Lower leg skin (tissue), 4 donors: ENCODE measurements around the gene ORAI3. TPM values are rescaled to one million over a fixed set of nuclear protein-coding genes. Genes with fewer than 3 reads are reported as not detected.

Experiments used
- DNase-seq, 2 donors: peaks; one replicate each; pipeline ENCODE4 v3.0.0-alpha.2; 2019; ENCODE audit warnings: low spot score in 2 of 2
- H3K4me3 ChIP-seq: fragments of 200-600 bp; sonication (generic); 2 replicates; pipeline ENCODE4 v1.5.1; 2017; ENCODE audit warnings: mild to moderate bottlenecking, low read depth; ENCODE audit not compliant: poor library complexity, severe bottlenecking
- POLR2A ChIP-seq, 2 donors: fragments of 450-650 bp; IDR thresholded peaks; one replicate each; pipeline ENCODE4 v1.6.1; 2016 to 2017; ENCODE audit warnings: antibody characterized with exemption in 2 of 2, mild to moderate bottlenecking in 1 of 2, moderate library complexity in 1 of 2
- WGBS, 2 donors: methylation state at CpG; one replicate each; pipeline ENCODE4 v1.1.5; 2018; 5-methylcytosine and 5-hydroxymethylcytosine counted together
- intact Hi-C: fragments of 100-400 bp; cut with DNase I; formaldehyde crosslinking; loops from one replicate; pipeline ENCODE4 v1.15.0; 2023; ENCODE audit warnings: low total_unique reads
- total RNA-seq, 4 donors: library from RNA; depleted of rRNA; stranded (reverse); fragments of >200 nt; gene quantifications; one replicate each; pipeline ENCODE4 v1.1.0, GENCODE V29; 2016
- TF ChIP-seq, protein P1 (sequence below), 3 donors: fragments of 450-650 bp; IDR thresholded peaks; one replicate each; pipeline ENCODE4 v1.5.1; 2016; ENCODE audit warnings: antibody characterized with exemption in 3 of 3, mild to moderate bottlenecking in 3 of 3, moderate library complexity in 2 of 3

ORAI3 gene
- total RNA-seq, 4 donors from 2014 or later = 22.9 to 37.7 (median 34.6) TPM

DNA sequence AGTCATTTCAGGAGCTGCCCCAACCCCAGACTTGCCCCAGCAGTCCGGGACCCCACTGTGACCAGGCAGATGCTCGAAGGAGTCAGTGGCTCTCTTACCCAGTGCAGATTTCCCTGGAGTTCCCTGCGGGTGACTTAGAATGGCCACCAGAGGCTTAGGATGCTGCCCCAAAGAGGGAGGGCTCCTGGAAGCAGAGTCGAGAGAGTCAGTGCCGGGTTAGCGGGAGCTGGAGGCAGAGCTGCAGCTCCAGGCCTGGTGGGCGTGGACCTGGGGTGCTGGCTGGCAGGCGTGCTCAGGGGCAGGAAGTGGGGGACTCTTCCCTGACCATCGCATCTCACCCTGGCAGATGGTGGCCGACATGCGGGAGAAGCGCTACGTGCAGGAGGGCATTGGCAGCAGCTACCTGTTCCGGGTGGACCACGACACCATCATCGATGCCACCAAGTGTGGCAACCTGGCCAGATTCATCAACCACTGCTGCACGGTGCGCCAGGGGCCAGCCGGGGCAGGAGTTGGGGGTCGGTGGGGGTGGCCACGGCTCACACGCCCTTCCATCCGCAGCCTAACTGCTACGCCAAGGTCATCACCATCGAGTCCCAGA lies 34.5 kb downstream of the ORAI3 start:
- intact Hi-C loops = loop anchor here (5.0 to 10.0 kb wide), 3 partner anchors 161 to 889 kb away; partner anchors contain the start of genes ZNF267 and ZNF843
- TF ChIP-seq, protein P1, sequence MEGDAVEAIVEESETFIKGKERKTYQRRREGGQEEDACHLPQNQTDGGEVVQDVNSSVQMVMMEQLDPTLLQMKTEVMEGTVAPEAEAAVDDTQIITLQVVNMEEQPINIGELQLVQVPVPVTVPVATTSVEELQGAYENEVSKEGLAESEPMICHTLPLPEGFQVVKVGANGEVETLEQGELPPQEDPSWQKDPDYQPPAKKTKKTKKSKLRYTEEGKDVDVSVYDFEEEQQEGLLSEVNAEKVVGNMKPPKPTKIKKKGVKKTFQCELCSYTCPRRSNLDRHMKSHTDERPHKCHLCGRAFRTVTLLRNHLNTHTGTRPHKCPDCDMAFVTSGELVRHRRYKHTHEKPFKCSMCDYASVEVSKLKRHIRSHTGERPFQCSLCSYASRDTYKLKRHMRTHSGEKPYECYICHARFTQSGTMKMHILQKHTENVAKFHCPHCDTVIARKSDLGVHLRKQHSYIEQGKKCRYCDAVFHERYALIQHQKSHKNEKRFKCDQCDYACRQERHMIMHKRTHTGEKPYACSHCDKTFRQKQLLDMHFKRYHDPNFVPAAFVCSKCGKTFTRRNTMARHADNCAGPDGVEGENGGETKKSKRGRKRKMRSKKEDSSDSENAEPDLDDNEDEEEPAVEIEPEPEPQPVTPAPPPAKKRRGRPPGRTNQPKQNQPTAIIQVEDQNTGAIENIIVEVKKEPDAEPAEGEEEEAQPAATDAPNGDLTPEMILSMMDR (IDR thresholded peaks at IDR 0.05) = no peak
- no peak for TF ChIP-seq POLR2A (IDR thresholded peaks at IDR 0.05)
- DNase-seq = no peak
- H3K4me3 ChIP-seq = no peak overlapping the region
- 78 to 81% methylated on average over 24 to 25 of the region's 25 CpGs for WGBS, 2 donors

DNA sequence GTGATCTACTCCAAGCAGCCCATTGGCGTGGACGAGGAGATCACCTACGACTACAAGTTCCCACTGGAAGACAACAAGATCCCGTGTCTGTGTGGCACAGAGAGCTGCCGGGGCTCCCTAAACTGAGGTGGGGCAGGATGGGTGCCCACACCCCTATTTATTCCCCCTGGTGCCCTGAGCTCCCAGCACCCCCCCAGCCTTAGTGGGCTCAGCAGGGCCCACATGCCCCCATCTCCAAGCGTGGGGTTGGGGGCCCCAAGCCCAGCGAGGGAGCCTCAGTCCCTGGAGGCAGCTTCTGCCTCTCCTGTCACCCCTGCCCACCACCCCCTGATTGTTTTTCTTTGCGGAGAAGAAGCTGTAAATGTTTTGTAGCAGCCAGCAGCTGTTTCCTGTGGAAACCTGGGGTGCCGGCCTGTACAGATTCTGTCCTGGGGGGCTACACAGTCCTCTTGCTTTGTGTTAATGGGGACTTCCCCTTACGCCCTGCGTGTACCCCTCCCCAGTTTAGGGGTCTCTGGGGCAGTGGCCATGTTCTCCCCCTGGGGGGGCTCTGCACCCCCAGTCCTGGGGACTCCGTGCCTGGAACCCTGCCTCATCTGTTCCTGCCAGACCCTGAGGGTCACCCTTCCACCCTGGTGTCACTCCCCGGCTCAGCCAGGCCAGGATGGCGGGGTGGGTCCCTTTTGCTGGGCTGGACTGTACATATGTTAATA lies 35.2 kb downstream of the ORAI3 start:
- WGBS, 2 donors = 78 to 79% methylated on average over 14 of the region's 14 CpGs
- intact Hi-C loops = loop anchor here (5.0 to 10.0 kb wide), 3 partner anchors 161 to 888 kb away; partner anchors contain the start of genes ZNF267 and ZNF843
- no peak overlapping the region for H3K4me3 ChIP-seq
- no peak for DNase-seq
- TF ChIP-seq, protein P1 (IDR thresholded peaks at IDR 0.05) = no peak
- TF ChIP-seq POLR2A (IDR thresholded peaks at IDR 0.05) = no peak

DNA sequence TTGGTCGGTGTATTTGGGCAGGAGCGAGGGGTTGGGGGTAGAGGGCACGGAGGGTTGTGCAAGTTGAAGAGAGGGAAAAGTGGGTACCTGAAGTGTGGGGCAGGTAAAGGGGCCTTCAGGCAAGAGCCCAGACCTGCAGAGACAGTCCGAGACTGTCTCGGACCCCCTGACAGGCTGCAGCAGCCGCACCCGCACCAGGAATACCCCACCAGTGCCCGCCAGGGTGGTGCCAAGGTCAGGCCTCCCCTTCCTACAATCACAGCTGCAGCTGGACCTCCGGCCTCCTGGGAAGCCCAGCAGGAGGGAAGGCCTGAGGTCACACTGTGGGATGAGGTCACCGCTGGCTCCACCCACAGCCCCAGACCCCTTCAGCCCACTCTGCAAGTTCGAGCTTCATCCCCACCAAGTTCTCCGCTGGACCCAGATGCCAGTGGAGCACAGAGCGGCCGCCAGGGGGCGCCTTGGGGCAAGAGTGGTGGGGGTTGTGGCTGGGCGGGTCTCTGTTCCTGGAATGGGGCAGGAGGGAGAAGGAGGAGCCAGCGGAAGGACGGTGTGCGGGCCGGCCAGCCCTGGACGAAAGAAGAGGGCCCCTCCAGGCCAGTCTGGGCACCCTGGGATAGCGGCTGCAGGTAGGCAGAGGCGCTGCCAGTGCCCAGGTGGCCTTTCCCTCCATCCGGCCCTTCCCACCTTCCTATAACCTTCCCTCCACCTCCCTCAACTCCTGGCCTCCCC lies 36.0 kb downstream of the ORAI3 start, which contains the start of gene HSD3B7:
HSD3B7 (plus strand) TSS at position 539 of the 732 bp plus-strand sequence. CDS start 452 bp downstream, outside the sequence.
- TF ChIP-seq, protein P1 (IDR thresholded peaks at IDR 0.05) = peak in 1 of 3 donors; percentile 74
- no peak for TF ChIP-seq POLR2A (IDR thresholded peaks at IDR 0.05)
- WGBS, 2 donors = 18 to 25% methylated on average over 24 of the region's 24 CpGs
- intact Hi-C loops = loop anchor here (5.0 to 10.0 kb wide), 4 partner anchors 107 to 887 kb away; partner anchors contain the start of genes VKORC1, ZNF267 and ZNF843
- DNase-seq = peak; percentile 87 to 98
- H3K4me3 ChIP-seq = peak within 1 kb of the TSS; percentile 27

DNA sequence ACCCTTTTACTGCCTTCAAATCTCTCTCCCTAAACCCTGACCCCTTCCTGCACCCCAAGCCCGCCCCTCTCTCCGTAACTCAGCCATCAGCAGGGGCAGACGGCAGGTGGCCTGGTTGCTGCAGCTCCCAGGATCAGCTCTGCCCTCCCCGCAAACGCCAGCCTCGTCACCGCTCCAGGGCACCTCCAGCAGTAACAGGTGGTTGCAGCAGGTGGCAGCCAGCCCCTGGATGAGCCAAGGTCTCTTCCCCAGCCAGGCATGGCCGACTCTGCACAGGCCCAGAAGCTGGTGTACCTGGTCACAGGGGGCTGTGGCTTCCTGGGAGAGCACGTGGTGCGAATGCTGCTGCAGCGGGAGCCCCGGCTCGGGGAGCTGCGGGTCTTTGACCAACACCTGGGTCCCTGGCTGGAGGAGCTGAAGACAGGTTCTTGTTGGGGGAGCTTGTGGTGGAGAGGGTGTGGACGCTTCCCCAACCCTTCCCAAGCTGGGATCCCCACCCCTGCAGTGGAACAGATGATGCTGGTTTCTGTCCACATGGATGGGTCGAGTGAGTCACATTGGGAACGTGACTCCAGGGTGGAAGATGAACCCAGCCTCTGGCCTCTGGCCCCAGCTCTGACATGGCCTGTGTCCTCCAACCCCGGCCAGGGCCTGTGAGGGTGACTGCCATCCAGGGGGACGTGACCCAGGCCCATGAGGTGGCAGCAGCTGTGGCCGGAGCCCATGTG lies 36.7 kb downstream of the ORAI3 start:
- DNase-seq = peak; percentile 67 to 91
- H3K4me3 ChIP-seq = peak overlapping the region; percentile 27
- WGBS, 2 donors = 27 to 34% methylated on average over 14 to 19 of the region's 20 CpGs
- TF ChIP-seq POLR2A (IDR thresholded peaks at IDR 0.05) = no peak
- TF ChIP-seq, protein P1 (IDR thresholded peaks at IDR 0.05) = no peak
- intact Hi-C loops = loop anchor here (5.0 to 10.0 kb wide), 3 partner anchors 107 to 459 kb away; partner anchors contain the start of genes VKORC1 and ZNF843
